ENCODE data around the gene CCNA1.

GRCh38 chr13:36431204-36432105 lies 840 bp upstream of the CCNA1 start:
- TF ChIP-seq POLR2A (IDR thresholded peaks at IDR 0.05; ENCODE audit: low read length) (no peak), GATA1 (IDR thresholded peaks at IDR 0.05; ENCODE audit: low read depth, low read length) (no peak)

All from erythroblast (primary cell).